GM12864 (cell line): ENCODE data around the gene ABCB9.

Experiments used
- DNase-seq: peaks from one replicate; pipeline ENCODE4 v3.0.0-alpha.2; 2011; ENCODE audit warnings: low read depth
- H3K4me3 ChIP-seq: 2 replicates; pipeline ENCODE4 v1.5.1; 2011; ENCODE audit warnings: mild to moderate bottlenecking, low read depth, low read length, control low read depth
- TF ChIP-seq, protein P1 (sequence below): IDR thresholded peaks from 2 replicates; pipeline ENCODE4 v1.5.1; 2011; ENCODE audit warnings: low read depth, mild to moderate bottlenecking, moderate library complexity, low read length, control low read depth, inconsistent platforms; ENCODE audit errors: missing control alignments

ABCB9 gene

DNA sequence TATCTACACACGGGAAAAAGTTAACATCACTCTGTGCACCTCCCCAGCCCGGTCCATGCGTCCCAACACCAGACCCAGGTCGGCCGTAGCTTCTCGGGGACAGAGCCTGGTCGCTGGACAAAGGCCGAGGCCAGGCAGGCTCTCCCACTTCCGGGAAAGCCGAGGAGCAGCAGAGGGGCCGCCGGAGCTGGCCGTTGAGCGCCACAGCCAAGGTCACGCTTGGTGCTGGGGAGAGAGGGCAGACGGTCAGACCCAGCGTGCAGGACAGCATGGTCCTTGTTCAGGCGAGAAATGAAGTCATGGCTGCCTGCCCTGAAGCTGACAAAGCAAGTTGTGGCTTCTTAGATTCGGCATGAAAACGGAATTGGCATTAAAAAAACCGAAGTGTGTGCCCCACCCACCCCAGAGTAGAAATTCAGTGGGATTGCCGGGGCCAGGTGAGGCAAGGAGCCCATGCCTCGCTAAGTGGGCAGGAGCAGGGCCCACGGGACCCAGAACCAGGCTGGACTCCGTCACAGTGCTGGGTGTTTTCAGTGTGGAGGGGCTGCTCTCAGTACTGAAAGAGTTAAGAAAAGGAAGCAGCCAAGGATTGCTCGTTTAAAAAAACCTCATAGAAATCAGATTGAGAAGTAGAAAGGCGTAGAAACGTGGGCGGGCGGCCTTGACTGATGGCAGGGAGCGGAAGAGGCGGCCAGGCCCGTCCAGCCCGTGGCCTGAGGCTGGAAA lies 18.5 kb upstream of the ABCB9 start:
- TF ChIP-seq, protein P1, sequence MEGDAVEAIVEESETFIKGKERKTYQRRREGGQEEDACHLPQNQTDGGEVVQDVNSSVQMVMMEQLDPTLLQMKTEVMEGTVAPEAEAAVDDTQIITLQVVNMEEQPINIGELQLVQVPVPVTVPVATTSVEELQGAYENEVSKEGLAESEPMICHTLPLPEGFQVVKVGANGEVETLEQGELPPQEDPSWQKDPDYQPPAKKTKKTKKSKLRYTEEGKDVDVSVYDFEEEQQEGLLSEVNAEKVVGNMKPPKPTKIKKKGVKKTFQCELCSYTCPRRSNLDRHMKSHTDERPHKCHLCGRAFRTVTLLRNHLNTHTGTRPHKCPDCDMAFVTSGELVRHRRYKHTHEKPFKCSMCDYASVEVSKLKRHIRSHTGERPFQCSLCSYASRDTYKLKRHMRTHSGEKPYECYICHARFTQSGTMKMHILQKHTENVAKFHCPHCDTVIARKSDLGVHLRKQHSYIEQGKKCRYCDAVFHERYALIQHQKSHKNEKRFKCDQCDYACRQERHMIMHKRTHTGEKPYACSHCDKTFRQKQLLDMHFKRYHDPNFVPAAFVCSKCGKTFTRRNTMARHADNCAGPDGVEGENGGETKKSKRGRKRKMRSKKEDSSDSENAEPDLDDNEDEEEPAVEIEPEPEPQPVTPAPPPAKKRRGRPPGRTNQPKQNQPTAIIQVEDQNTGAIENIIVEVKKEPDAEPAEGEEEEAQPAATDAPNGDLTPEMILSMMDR = no peak
- no peak overlapping the region for H3K4me3 ChIP-seq
- DNase-seq = no peak

DNA sequence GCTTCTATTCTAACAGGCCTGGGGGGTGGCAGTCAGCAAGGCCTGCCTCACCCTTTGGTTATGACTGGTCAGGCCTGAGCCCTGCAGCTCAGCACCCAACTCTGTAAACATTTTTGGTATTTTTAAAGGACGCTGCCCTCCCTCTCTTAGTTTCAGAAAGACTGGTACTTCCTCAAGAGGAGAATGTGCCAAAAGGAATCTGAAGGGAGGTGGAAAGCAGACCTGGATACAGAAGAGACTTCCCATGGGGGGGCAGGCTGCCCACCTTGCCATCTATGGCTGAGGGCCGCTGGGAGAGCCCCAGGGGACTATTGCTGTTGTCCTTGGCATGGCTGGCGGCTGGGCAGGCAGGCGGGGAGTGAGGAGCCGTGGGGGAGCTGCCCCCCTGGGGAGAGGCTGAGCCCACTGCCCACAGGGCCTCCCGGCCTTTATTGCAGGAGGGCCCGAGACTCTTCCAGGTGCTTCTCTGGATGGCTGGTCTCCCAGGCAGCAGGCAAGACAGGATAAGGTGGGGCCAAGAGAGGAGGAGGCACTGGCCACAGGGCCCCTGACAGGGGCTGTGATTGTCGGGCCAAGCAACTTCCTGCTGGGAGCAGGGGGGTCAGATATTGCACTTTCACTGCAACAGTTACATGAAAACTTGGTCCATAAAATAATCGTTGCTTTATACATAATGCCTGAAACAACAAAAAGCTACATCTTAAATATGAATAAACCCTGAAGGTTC lies 17.7 kb upstream of the ABCB9 start:
- no peak overlapping the region for H3K4me3 ChIP-seq
- TF ChIP-seq, protein P1 = no peak
- DNase-seq = no peak

DNA sequence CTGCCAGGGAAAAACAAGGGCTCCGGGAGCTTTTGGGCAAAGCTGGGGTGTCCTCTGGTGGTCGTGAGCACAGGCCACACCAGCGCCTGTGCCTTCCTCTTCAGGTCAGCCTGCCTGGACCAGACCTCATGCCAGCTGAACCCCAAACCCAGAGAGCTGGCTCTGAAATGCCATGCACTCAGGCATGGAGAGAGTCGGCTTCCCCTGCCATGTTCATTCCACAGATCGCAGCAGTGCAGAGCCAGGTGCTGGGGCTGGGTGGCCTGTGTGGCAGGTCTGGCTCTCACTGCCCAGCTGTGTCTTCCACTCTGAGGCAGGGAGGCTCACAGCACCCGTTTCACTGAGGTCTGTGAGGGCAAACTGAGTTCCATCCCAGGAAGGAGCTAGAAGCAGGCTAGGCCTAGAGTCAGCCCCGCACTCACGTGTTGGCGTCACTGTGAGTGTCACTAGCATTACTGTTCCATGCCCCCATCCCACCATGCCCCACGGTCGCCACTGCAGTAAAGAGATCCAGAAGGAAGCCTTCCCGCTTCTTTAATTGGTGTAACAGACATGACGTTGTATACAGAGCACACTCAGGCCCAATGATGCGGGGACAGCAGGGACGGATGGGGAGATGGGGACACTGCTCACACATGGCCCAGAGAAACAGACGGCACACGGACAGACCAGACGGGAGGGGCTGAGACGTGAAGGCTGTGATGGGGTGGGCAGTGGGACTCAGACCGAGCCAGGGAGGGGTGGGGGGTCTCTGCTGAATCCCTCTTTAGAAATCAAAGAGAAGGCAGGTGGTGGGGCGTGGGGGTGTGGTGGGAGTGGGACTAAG lies 16.9 kb upstream of the ABCB9 start:
- DNase-seq = no peak

DNA sequence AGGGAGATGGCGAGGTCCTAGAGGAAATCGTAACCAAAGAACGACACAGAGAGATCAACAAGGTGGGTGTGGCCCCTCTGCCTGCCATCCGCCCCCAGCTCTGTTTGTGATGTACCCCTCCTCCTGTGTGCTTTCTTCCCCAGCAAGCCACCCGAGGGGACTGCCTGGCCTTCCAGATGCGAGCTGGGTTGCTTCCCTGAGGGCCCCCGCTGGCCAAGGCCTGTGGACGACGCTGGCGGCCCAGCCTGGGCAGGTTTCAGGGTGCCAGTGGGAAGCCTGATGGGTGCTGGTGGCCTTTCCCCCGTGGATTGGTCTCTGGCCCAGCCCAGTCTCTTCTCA lies 16.2 kb upstream of the ABCB9 start:
- TF ChIP-seq, protein P1 = no peak
- H3K4me3 ChIP-seq = no peak overlapping the region
- DNase-seq = no peak

More for the DNA sequence above, 16.9 kb upstream of the ABCB9 start:
- TF ChIP-seq, protein P1 = no peak
- H3K4me3 ChIP-seq = no peak overlapping the region

DNA sequence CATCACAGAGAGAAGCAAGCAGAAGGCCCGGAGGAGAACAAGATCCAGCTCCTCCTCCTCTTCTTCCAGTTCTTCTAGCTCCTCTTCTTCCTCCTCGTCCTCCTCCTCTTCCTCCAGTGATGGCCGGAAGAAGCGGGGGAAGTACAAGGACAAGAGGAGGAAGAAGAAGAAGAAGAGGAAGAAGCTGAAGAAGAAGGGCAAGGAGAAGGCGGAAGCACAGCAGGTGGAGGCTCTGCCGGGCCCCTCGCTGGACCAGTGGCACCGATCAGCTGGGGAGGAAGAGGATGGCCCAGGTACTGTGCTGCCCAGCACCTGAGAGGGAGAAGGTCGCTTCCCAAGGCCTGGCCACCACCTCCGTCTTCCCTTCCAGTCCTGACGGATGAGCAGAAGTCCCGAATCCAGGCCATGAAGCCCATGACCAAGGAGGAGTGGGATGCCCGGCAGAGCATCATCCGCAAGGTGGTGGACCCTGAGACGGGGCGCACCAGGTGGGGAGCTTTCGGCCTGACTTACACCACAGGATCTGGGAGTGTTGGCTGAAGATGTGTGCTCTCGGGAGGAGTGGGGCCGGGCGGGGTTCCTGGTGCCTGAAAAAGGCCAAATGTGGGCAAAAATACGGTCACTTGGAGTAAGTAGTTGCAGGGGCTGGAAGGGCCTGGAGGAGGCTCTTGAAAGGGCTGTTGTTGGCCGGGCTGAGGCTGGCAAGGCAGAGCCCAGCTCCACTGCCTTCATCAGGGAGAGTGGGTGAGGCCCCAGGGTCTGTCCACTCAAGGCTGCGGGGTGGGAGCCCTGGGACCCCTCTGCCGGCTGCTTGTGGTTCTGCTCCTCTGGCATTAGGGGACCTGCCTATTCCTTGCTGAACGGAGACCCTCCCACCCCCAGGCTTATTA lies 15.6 kb upstream of the ABCB9 start:
- peak overlapping the region; percentile 68 for H3K4me3 ChIP-seq
- DNase-seq = no peak
- TF ChIP-seq, protein P1 = no peak

DNA sequence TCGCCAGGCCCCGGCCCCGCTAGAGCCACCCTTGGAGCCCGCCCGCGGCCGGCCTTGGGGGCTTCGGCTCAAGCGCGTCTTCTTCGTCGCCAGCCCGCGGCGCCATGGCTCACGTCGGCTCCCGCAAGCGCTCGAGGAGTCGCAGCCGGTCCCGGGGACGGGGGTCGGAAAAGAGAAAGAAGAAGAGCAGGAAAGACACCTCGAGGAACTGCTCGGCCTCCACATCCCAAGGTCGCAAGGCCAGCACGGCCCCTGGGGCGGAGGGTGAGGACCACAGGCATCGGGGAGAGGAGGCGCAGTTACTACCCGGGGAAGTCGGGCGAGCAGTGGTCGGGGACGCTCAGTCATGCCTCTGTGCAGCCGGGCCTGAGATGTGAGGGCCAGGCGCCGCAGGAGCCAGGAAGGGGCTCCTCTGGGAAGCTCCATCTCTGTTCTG lies 14.8 kb upstream of the ABCB9 start:
- H3K4me3 ChIP-seq = peak overlapping the region; percentile 68
- no peak for DNase-seq
- TF ChIP-seq, protein P1 = no peak
